Measurements from ENCODE around the gene EXPH5.

Gene EXPH5

GRCh38 chr11:108559340-108559739, 34.2 kb downstream of the EXPH5 start:
- no peak for ATAC-seq

GRCh38 chr11:108558222-108558621, 35.3 kb downstream of the EXPH5 start:
- no peak for ATAC-seq

GRCh38 chr11:108556019-108556418, 37.5 kb downstream of the EXPH5 start:
- ATAC-seq = no peak

- ATAC-seq = no peak
Measured at GRCh38 chr11:108551651-108552462, 41.7 kb downstream of the EXPH5 start.

DNA sequence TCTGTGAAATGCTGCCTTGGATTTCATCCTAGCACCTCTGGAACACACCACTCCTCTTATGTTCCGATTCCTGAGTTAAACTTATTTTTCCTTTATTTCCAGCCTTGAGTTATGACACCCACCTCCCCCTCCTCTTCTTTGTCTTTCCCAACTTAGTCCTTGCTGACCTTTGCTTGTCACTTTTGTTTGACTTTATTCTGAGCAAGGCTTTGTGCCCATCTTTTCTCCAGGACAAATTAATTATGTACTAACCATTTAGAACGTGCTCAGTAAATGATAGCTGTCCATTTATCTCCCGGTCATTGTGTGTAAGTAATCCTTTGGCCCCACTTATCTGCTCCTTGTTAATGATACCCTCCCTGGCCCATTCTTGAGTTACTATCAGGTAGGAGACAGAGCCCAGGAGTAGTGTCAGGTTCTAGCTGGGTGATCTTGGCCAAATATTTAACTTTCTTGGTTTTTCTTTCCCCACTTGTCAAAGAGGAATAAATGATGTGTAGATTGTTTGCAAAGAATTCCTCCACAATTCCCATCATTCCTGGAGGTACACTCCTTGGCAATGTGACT, 44.2 kb downstream of the EXPH5 start:
- no peak for ATAC-seq

DNA sequence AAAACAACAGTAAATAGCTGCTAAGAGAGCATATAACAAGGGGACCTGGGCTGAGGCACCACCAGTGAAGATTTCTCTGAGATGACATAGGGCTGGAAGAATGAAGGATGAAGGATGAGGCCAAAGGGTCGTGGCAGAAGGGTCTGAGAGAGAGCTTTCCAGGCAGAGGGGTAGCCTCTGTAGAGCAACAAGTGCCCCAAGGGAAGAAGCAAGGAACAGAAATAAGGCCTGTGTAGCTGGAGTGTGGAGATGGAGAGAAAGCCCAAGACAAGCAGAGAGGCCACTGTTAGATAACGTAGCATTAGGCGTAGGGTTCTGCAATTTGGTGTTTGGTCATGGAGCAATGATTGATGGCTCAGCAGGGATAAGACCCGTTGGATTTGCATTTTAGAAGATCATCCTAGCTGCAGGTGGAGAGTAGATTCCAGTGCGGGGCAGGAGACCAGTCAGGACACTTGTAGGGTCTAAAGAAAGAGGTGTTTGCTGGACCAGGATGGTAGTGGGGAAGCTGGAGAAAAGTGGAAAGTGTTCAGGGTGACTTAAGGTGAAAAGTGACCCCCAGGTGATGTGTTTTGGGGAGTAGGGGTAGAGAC, 47.6 kb downstream of the EXPH5 start:
- ATAC-seq = no peak

DNA sequence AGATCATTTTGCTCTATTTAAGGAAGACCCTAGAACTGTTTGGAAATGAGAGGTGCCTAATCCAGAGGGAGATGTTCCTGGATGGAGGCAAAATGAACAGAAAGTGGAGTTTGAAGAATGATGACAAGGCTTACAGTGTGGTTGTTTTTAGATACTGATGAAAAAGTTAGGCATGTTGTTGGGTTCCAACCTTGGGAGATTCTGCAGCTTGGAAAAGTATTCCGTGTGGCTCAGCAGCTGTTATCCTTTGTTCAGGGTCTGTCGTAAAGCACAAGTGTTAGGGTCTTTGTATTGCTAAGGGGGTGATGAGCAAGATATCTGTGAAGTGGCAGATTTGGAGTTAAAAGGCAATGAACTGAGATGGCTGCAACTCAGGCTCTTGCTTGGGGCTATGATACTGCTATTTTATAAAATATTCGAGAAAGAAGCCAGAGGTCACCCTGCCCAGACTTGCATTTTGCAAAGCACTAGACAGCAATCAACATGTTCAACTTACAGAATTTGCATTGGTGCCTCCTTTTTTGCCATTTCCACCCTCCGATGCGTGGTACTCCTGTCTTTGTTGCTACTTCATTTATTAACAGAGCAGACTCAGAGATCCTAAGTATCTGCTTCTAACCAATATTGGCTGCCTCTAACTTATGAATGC, 50.1 kb downstream of the EXPH5 start:
- ATAC-seq = no peak

GRCh38 chr11:108541531-108541930, 52.0 kb downstream of the EXPH5 start:
- ATAC-seq = no peak

- no peak for ATAC-seq
Measured at GRCh38 chr11:108538502-108538901, 55.1 kb downstream of the EXPH5 start.

DNA sequence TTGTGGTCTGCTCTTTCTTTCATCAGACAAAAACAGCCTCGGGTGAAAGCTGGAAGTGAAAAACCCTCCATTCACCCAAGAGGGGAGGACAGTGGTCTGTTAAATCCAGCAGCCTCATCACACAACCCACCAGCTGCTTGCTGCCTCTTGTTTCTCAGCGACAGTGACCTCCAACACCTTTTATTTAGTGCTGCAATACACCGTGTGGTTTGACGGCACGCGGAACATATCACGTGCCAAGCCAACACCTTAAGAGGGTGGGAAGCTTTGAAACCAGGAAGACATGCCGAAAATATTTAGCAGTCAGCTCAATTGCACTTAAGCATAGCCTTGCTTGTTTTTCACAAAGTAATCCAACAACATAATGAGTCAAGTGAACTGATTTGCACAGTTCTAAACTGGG, 55.5 kb downstream of the EXPH5 start:
- no peak for ATAC-seq

- no peak for ATAC-seq
Measured at GRCh38 chr11:108536783-108537182, 56.8 kb downstream of the EXPH5 start.

- ATAC-seq = no peak
Measured at GRCh38 chr11:108535384-108535955, 58.1 kb downstream of the EXPH5 start.

GRCh38 chr11:108534274-108534882, 59.2 kb downstream of the EXPH5 start:
- ATAC-seq = no peak

- no peak for ATAC-seq
Measured at GRCh38 chr11:108530426-108530825, 63.1 kb downstream of the EXPH5 start.

DNA sequence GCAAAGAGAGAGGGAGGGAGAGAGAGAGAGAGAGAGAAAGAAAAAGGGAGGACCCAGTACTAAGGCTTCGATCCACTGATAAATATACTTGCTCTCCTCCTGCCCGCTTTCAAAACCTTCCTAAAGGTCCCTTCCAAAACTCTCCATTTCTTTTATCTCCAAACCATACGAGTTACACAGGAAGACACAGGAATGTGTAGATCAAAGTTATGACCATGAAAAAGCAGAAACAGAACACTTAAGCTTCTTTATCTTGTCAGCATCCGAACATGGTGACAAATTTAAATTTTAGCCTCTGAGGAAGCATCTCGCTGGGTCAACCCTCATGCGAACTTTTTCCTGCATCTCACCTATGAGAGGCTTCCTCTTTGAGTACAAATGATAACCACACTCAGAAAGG, 66.2 kb downstream of the EXPH5 start:
- ATAC-seq = no peak

DNA sequence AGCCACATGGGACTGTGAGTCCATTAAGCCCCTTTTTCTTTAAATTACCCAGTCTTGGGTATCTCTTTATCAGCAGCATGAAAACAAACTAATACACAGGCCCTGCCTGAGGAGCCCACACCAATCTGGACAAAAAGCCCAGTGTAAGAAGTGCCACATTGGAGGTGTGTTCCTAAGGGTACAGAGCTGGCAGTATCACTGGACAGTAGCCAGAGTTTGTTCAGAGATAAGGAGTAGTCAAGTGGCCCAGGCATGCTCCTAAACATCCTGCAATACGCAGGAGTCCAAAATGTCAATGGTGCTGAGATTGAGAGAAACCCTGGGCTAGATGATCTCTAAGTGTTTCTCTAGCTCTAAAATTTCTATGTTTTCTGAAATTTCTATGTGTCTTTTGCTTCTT, 68.4 kb downstream of the EXPH5 start:
- ATAC-seq = no peak

DNA sequence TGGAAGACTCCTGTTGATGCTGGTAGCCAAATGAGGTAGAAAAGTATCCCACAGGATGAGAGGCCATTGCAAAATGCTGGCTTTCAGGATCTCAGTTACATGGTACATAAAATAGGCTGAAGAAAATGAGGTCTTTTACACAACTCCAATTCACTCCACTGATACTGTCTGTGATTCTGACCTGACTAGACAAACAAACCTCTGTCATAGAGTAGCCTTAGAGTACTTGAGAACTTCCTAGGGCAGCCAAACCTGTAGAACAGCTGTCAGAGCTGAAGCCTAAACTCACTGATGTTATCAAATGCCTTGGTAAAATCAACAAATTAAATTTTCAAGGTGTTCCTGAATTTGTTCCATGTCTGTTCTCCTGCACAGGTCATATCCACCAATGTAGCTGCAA, 69.1 kb downstream of the EXPH5 start:
- no peak for ATAC-seq

DNA sequence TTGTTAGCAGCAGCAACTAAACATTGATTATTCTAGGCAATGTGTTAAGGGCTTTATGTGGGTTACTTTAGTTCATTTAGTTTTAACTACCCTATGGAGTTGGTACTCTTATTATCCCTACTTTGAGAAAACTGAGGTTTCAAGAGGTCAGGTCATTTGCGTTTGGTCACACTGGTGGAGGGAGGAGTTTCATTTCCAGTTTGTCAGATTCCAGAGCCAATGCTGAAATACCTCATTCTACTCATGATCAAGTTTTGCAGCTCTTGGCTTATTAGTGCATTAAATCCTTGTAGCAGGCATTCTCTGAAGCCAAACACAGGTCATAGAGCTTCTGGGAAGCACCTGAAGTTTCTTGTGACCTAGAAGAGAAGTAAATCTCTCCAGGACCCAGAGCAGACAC, 71.2 kb downstream of the EXPH5 start:
- ATAC-seq = no peak

DNA sequence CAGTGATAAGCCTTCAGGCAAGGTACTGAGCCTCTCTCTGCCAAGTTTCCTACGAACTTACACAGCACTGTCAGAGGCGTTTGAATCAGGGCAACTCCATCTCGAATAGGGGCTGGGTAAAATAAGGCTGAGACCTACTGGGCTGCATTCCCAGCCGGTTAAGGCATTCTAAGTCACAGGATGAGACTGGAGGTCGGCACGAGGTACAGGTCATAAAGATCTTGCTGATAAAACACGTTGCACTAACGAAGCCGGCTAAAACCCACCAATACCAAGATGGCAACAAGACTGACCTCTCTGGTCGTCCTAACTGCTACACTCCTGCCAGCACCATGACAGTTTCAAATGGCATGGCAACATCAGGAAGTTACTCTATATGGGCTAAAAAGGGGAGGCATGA, 75.0 kb downstream of the EXPH5 start:
- no peak for ATAC-seq

GRCh38 chr11:108516125-108516524, 77.4 kb downstream of the EXPH5 start:
- no peak for ATAC-seq

DNA sequence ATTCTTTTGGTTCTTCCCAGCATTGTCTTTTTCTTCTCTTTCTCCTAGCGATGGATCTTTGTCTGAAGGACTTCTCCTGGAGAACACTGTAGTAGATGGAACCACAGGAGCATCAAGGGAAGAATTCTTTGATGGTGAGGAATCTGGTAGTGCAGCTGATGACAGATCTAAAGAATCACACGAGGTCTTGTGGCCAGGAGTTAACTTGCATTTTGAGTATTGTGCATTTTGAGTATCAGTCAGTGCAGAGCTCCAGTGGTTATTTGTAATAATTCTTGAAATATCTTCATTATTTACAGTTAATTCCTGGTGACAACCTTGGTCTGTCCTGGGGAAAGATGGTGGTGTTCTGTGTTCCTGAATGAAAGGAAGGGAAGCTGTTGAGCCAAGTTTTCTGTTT, 80.9 kb downstream of the EXPH5 start:
- no peak for ATAC-seq

DNA sequence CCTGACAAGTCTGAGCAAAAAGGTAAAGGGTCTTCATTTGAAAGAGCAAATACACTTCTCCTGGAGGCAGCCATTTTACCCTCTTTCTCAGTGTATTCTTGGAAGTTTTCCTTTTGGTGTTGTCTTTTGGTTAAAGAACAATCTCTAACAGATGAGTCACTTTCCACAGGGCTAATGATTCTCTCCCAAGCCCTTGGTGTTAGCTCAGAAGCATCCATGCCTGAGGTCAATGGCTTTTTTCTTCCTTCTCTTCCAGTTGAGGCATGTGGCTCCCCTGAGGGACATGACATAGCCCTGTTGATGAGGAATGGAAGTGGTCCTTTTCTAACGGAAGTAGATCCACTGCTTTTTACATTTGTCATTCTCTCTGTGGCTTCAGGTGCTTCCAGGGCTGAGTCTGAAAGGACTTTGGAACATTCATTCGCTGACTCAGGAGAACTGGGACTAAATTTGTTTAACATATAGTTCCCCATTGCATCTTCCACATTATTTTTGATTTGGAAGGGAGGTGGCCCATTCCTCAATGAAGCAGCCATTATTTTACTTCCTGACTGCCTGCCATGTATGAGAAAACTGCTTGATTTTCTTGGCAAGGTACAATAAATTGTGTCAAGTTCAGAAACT, 81.6 kb downstream of the EXPH5 start:
- no peak for ATAC-seq

Data from activated CD4-positive, CD25-positive, alpha-beta regulatory T cell treated with anti-CD3 and anti-CD28 coated beads, Interleukin-2, amount 50 U/mL, for 24 hours (primary cell).